Stomach (tissue), 9 donors: Measurements from ENCODE around the gene PSKH1. TPM values are rescaled to one million over a fixed set of nuclear protein-coding genes. Genes with fewer than 3 reads are reported as not detected.

Experiments used
- DNase-seq, 2 donors: peaks; one replicate each; pipeline versions ENCODE4 v3.0.0 to v3.0.0-alpha.2; 2013 to 2019
- H3K27ac ChIP-seq, 5 donors: fragments of 200-600 bp in 4 of 5; sonication (generic) in 4 of 5; one replicate each; pipeline ENCODE4 v1.5.1; 2013 to 2019; ENCODE audit warnings: mild to moderate bottlenecking in 1 of 5, moderate library complexity in 1 of 5
- H3K27me3 ChIP-seq, 3 donors: fragments of 200-600 bp; sonication (generic); one replicate each; pipeline ENCODE4 v1.5.1; 2017 to 2019; ENCODE audit warnings: mixed run types in 1 of 3
- H3K36me3 ChIP-seq, 4 donors: fragments of 200-600 bp; sonication (generic); 1 replicate in 3 of 4; 2 replicates in 1 of 4; pipeline ENCODE4 v1.5.1; 2016 to 2019
- H3K4me1 ChIP-seq, 4 donors: fragments of 200-600 bp; sonication (generic); one replicate each; pipeline ENCODE4 v1.5.1; 2016 to 2019
- H3K4me3 ChIP-seq, 4 donors: fragments of 200-600 bp; sonication (generic) in 3 of 4; one replicate each; pipeline ENCODE4 v1.5.1; 2016 to 2019; ENCODE audit warnings: mild to moderate bottlenecking in 1 of 4
- H3K9me3 ChIP-seq, 4 donors: fragments of 200-600 bp; sonication (generic); one replicate each; pipeline ENCODE4 v1.5.1; 2016 to 2019
- EP300 ChIP-seq: sonication (generic); formaldehyde crosslinking; IDR thresholded peaks from one replicate; pipeline ENCODE4 v1.6.1; 2017; ENCODE audit warnings: antibody characterized with exemption
- POLR2A ChIP-seq, 4 donors: fragments of 450-650 bp; IDR thresholded peaks; one replicate each; pipeline ENCODE4 v1.6.1; 2016; ENCODE audit warnings: antibody characterized with exemption in 4 of 4, control low read depth in 2 of 4, mild to moderate bottlenecking in 1 of 4, moderate library complexity in 1 of 4
- POLR2AphosphoS5 ChIP-seq, 3 donors: sonication (generic); formaldehyde crosslinking; IDR thresholded peaks; one replicate each; pipeline ENCODE4 v1.6.1; 2016; ENCODE audit warnings: antibody characterized with exemption in 3 of 3
- WGBS, 5 donors: extraction: QIAGEN DNeasy Blood & Tissue Kit in 3 of 5; methylation state at CpG; one replicate each; pipeline versions ENCODE4 v1.1.5 to v1.1.7; 2013 to 2018; 5-methylcytosine and 5-hydroxymethylcytosine counted together
- intact Hi-C: fragments of 100-400 bp; cut with DNase I; formaldehyde crosslinking; loops from one replicate; pipeline ENCODE4 v1.15.1; 2023; ENCODE audit warnings: low total_unique reads
- polyA plus RNA-seq, 3 donors: library from polyadenylated mRNA; stranded (reverse); fragments of 200-250 nt; gene quantifications; one replicate each; pipeline ENCODE4 v1.2.3, GENCODE V29; 2013
- small RNA-seq, 4 donors: library from RNA; depleted of rRNA; stranded (forward); fragments of <200 nt; gene quantifications; one replicate each; pipeline ENCODE3, GENCODE V24; 2016
- total RNA-seq, 5 donors: library from RNA; depleted of rRNA; stranded (reverse); fragments of >200 nt; gene quantifications; one replicate each; pipeline versions ENCODE4 v1.1.0 to v1.2.3, GENCODE V29; 2014 to 2016
- TF ChIP-seq, protein P1 (sequence below), 7 experiments: fragments of 450-650 bp in 4 of 7; fragments of 200-600 bp in 3 of 7; sonication (generic) in 3 of 7; IDR thresholded peaks; one replicate each; pipeline ENCODE4 v1.5.1; 2016 to 2019; ENCODE audit warnings: antibody characterized with exemption in 7 of 7, control low read depth in 2 of 7, mild to moderate bottlenecking in 1 of 7
- donor health status: healthy with polysubstance abuse.
- donor health status: Bipolar disorder and iron deficiency.
- donor health status: healthy.

PSKH1 gene
- total and polyA plus RNA-seq, 8 donors = 10.2 to 93.7 (median 22.4) TPM

DNA sequence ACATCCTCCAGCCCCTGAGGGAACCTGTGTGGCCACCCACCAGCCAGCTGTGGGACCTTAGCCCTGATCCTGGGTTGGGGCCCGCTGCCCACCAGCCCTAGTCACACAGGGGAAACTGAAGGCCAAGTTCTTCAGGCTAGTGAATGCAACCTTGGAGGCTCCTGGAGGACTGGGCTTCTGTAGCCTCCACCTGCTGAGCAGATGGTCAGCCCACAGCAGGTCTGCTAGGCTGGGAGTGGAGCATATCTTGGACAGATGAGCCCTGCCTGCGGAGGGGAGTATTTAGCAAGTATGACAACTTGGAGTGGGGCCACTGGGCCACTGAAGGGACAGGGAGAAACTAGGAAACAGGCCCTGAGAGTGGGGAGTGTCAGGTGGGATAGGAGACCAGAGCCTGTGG is 83.2 kb downstream of the PSKH1 start:
- no peaks in the 10 kb centered on the region for H3K36me3 ChIP-seq
- no peak for TF ChIP-seq EP300
- no peak for TF ChIP-seq POLR2AphosphoS5 (IDR thresholded peaks at IDR 0.05)
- TF ChIP-seq, protein P1, sequence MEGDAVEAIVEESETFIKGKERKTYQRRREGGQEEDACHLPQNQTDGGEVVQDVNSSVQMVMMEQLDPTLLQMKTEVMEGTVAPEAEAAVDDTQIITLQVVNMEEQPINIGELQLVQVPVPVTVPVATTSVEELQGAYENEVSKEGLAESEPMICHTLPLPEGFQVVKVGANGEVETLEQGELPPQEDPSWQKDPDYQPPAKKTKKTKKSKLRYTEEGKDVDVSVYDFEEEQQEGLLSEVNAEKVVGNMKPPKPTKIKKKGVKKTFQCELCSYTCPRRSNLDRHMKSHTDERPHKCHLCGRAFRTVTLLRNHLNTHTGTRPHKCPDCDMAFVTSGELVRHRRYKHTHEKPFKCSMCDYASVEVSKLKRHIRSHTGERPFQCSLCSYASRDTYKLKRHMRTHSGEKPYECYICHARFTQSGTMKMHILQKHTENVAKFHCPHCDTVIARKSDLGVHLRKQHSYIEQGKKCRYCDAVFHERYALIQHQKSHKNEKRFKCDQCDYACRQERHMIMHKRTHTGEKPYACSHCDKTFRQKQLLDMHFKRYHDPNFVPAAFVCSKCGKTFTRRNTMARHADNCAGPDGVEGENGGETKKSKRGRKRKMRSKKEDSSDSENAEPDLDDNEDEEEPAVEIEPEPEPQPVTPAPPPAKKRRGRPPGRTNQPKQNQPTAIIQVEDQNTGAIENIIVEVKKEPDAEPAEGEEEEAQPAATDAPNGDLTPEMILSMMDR (IDR thresholded peaks at IDR 0.05) = no peak
- no peak for TF ChIP-seq POLR2A (IDR thresholded peaks at IDR 0.05)
- WGBS, 5 donors = 90 to 100% (median 94%) methylated on average over 2 of the region's 2 CpGs
- intact Hi-C loops = no loop called here
- no peak overlapping the region for H3K4me3 ChIP-seq
- no peak for DNase-seq
- no peaks in the 10 kb centered on the region for H3K9me3 ChIP-seq
- H3K27ac ChIP-seq = no peak overlapping the region
- peaks cover 0 to 14% (median 7%) of the 10 kb centered on the region in 3 donors for H3K27me3 ChIP-seq
- no peaks in the 10 kb centered on the region for H3K4me1 ChIP-seq

DNA sequence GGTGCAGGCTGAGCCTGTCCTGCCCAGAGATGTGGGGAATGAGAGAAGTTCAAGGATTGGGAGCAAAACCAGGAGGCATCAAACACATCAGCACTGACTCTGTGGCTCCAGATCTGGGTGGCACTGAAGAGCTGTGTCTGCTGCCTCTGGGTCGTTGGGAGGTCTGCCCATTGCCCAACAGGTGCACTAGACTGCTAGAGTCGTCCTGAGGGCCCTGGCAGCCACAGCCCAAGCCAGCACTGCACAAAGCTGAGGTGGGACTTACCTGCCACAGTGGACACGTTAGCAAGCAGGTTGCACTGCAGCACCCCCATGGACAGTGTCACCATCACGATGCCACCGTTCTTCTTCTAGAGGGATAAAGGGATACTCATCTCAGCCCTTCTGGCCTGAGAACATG is 84.0 kb downstream of the PSKH1 start:
- intact Hi-C loops = no loop called here
- H3K4me3 ChIP-seq = no peak overlapping the region
- H3K4me1 ChIP-seq = no peaks in the 10 kb centered on the region
- no peaks in the 10 kb centered on the region for H3K36me3 ChIP-seq
- peaks cover 0 to 14% (median 7%) of the 10 kb centered on the region in 3 donors for H3K27me3 ChIP-seq
- no peaks in the 10 kb centered on the region for H3K9me3 ChIP-seq
- TF ChIP-seq POLR2A (IDR thresholded peaks at IDR 0.05) (no peak), EP300 (no peak), POLR2AphosphoS5 (IDR thresholded peaks at IDR 0.05) (no peak)
- TF ChIP-seq, protein P1 (IDR thresholded peaks at IDR 0.05) = no peak
- WGBS, 5 donors = 58 to 76% (median 63%) methylated on average over 4 to 5 of the region's 5 CpGs
- no peak overlapping the region for H3K27ac ChIP-seq
- DNase-seq = no peak

DNA sequence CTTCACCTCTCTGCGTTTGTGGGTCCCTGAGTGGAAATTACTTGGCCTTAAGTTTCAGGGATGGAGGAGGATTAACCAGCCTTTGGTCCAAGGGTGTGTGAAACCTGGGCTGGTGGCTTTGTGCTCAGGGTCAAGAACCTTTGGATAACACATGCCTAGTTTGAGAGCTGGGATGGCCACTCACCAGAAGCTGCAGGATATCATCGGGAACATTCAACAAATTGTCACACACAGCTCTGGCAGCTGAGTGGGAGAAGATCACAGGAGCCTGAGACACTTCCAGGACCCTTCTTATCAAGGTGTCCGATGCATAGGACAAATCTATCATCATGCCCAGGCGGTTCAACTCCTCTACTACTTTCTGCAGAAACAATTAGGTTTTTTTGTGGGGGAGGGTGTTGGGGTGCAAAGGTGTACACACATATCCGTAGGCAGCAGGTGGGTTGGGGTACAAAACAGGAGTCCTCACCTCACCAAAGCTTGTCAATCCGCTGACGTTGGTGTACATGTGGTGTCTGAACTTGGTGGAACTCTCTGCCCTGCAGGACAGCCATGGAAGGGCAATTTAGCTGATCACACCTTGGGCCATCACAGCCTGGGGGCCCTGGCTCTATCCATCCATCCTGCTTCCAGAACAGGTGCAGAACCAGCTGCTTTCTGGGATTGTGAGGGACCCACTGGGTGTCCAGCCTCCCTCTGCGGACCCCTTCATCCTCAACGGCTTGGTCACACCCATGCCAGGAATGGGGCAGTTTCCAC is 84.6 kb downstream of the PSKH1 start:
- Histone ChIP-seq H3K4me3 (no peak overlapping the region), H3K27ac (no peak overlapping the region), H3K27me3 (peaks cover 0 to 14% (median 7%) of the 10 kb centered on the region in 3 donors), H3K36me3 (no peaks in the 10 kb centered on the region), H3K9me3 (no peaks in the 10 kb centered on the region), H3K4me1 (no peaks in the 10 kb centered on the region)
- DNase-seq = no peak
- intact Hi-C loops = no loop called here
- WGBS, 5 donors = 75 to 85% (median 81%) methylated on average over 9 of the region's 9 CpGs
- TF ChIP-seq POLR2A (IDR thresholded peaks at IDR 0.05) (no peak), POLR2AphosphoS5 (IDR thresholded peaks at IDR 0.05) (no peak), EP300 (no peak)
- TF ChIP-seq, protein P1 (IDR thresholded peaks at IDR 0.05) = no peak

Small RNA genes lying within 50 kb of the gene (small RNA-seq; reads per million reads assigned to genes)
- gene AC040162.2 (0 reads per million in 4 donors), gene NRN1L (0 reads per million in 4 donors)

Other genes starting within 250 kb of the PSKH1 start
- 10 to 100 TPM in 1 of 5 donors, 1 to 10 TPM in 2, under 1 TPM in 2; 0.18 to 28.1 (median 1.0) TPM for gene CARMIL2, start 248.1 kb upstream of the PSKH1 start, total RNA-seq
- gene CARMIL2, start 248.1 kb upstream of the PSKH1 start, polyA plus RNA-seq = 1 to 10 TPM in 2 of 3 donors, under 1 TPM in 1; 0.46 to 2.4 (median 2.0) TPM
- 10 to 100 TPM in 2 of 5 donors, 1 to 10 TPM in 2, under 1 TPM in 1; 0.87 to 30.3 (median 5.3) TPM for gene ACD, start 233.0 kb upstream of the PSKH1 start, total RNA-seq
- 10 to 100 TPM; 12.0 to 17.1 (median 16.2) TPM for gene ACD, start 233.0 kb upstream of the PSKH1 start, polyA plus RNA-seq
- gene PARD6A, start 232.3 kb upstream of the PSKH1 start, total RNA-seq = 10 to 100 TPM in 3 of 5 donors, 1 to 10 TPM in 2; 1.1 to 56.7 (median 14.6) TPM
- 1 to 10 TPM; 3.5 to 7.2 (median 7.0) TPM for gene PARD6A, start 232.3 kb upstream of the PSKH1 start, polyA plus RNA-seq
- gene ENKD1, start 226.5 kb upstream of the PSKH1 start, total RNA-seq = 100 to 1,000 TPM in 1 of 5 donors, 10 to 100 TPM in 2, 1 to 10 TPM in 2; 5.8 to 113 (median 10.4) TPM
- 10 to 100 TPM; 19.7 to 31.5 (median 20.5) TPM for gene ENKD1, start 226.5 kb upstream of the PSKH1 start, polyA plus RNA-seq
- 10 to 100 TPM in 1 of 5 donors, 1 to 10 TPM in 1, not detected in 3; 3.5 to 83.0 TPM for gene C16orf86, start 226.4 kb upstream of the PSKH1 start, total RNA-seq
- gene C16orf86, start 226.4 kb upstream of the PSKH1 start, polyA plus RNA-seq = 1 to 10 TPM; 3.2 to 3.6 (median 3.4) TPM
- 10 to 100 TPM in 4 of 5 donors, 1 to 10 TPM in 1; 7.6 to 87.5 (median 13.3) TPM for gene GFOD2, start 173.9 kb upstream of the PSKH1 start, total RNA-seq
- gene GFOD2, start 173.9 kb upstream of the PSKH1 start, polyA plus RNA-seq = 10 to 100 TPM in 1 of 3 donors, 1 to 10 TPM in 2; 8.6 to 13.4 (median 10.0) TPM
- 10 to 100 TPM in 3 of 5 donors, 1 to 10 TPM in 2; 7.8 to 37.3 (median 13.0) TPM for gene RANBP10, start 86.7 kb upstream of the PSKH1 start, total RNA-seq
- gene RANBP10, start 86.7 kb upstream of the PSKH1 start, polyA plus RNA-seq = 1 to 10 TPM; 2.9 to 6.9 (median 4.2) TPM
- gene TSNAXIP1, start 86.4 kb upstream of the PSKH1 start, total RNA-seq = 10 to 100 TPM in 1 of 5 donors, 1 to 10 TPM in 2, under 1 TPM in 1, not detected in 1; 0.45 to 25.7 (median 1.7) TPM
- gene TSNAXIP1, start 86.4 kb upstream of the PSKH1 start, polyA plus RNA-seq = 1 to 10 TPM in 1 of 3 donors, under 1 TPM in 2; 0.46 to 1.2 (median 1.00) TPM
- 100 to 1,000 TPM in 1 of 5 donors, 10 to 100 TPM in 4; 12.5 to 109 (median 53.9) TPM for gene THAP11, start 50.9 kb upstream of the PSKH1 start, total RNA-seq
- 10 to 100 TPM; 15.8 to 25.7 (median 18.7) TPM for gene THAP11, start 50.9 kb upstream of the PSKH1 start, polyA plus RNA-seq
- 10 to 100 TPM in 4 of 5 donors, 1 to 10 TPM in 1; 9.3 to 64.7 (median 25.7) TPM for gene NUTF2, start 46.3 kb upstream of the PSKH1 start, total RNA-seq
- gene NUTF2, start 46.3 kb upstream of the PSKH1 start, polyA plus RNA-seq = 100 to 1,000 TPM in 2 of 3 donors, 10 to 100 TPM in 1; 92.0 to 125 (median 112) TPM
- 10 to 100 TPM; 27.4 to 80.7 (median 71.0) TPM for gene CENPT, start 45.6 kb upstream of the PSKH1 start, total RNA-seq
- 10 to 100 TPM; 36.8 to 64.8 (median 48.3) TPM for gene CENPT, start 45.6 kb upstream of the PSKH1 start, polyA plus RNA-seq
- gene EDC4, start 20.2 kb upstream of the PSKH1 start, total RNA-seq = 100 to 1,000 TPM in 2 of 5 donors, 10 to 100 TPM in 3; 41.5 to 141 (median 58.5) TPM
- gene EDC4, start 20.2 kb upstream of the PSKH1 start, polyA plus RNA-seq = 10 to 100 TPM; 22.0 to 27.6 (median 22.2) TPM
- not detected for gene NRN1L, start 8.4 kb upstream of the PSKH1 start, total RNA-seq
- gene NRN1L, start 8.4 kb upstream of the PSKH1 start, polyA plus RNA-seq = 1 to 10 TPM in 2 of 3 donors, not detected in 1; 2.0 to 2.7 TPM
- 10 to 100 TPM in 1 of 5 donors, 1 to 10 TPM in 2, under 1 TPM in 1, not detected in 1; 0.37 to 11.0 (median 4.0) TPM for gene CTRL, start 38.6 kb downstream of the PSKH1 start, total RNA-seq
- gene CTRL, start 38.6 kb downstream of the PSKH1 start, polyA plus RNA-seq = 1 to 10 TPM in 2 of 3 donors, under 1 TPM in 1; 0.62 to 2.1 (median 1.3) TPM
- 10 to 100 TPM; 22.8 to 85.8 (median 52.5) TPM for gene PSMB10, start 43.6 kb downstream of the PSKH1 start, total RNA-seq
- 100 to 1,000 TPM; 128 to 205 (median 134) TPM for gene PSMB10, start 43.6 kb downstream of the PSKH1 start, polyA plus RNA-seq
- 10 to 100 TPM; 10.1 to 20.1 (median 12.8) TPM for gene LCAT, start 50.9 kb downstream of the PSKH1 start, total RNA-seq
- 10 to 100 TPM; 18.6 to 20.7 (median 19.2) TPM for gene LCAT, start 50.9 kb downstream of the PSKH1 start, polyA plus RNA-seq
- 100 to 1,000 TPM in 1 of 5 donors, 10 to 100 TPM in 4; 12.7 to 136 (median 25.9) TPM for gene SLC12A4, start 75.4 kb downstream of the PSKH1 start, total RNA-seq
- 10 to 100 TPM in 2 of 3 donors, 1 to 10 TPM in 1; 5.7 to 19.8 (median 16.2) TPM for gene SLC12A4, start 75.4 kb downstream of the PSKH1 start, polyA plus RNA-seq
- gene DPEP3, start 87.2 kb downstream of the PSKH1 start, total RNA-seq = not detected
- not detected for gene DPEP3, start 87.2 kb downstream of the PSKH1 start, polyA plus RNA-seq
- 1 to 10 TPM in 3 of 5 donors, not detected in 2; 2.4 to 5.2 (median 3.1) TPM for gene DPEP2, start 106.2 kb downstream of the PSKH1 start, total RNA-seq
- under 1 TPM; 0.61 to 0.95 (median 0.75) TPM for gene DPEP2, start 106.2 kb downstream of the PSKH1 start, polyA plus RNA-seq
- not detected for gene DPEP2NB, start 122.7 kb downstream of the PSKH1 start, total RNA-seq
- not detected for gene DPEP2NB, start 122.7 kb downstream of the PSKH1 start, polyA plus RNA-seq
- gene DDX28, start 130.0 kb downstream of the PSKH1 start, total RNA-seq = 1 to 10 TPM in 3 of 5 donors, not detected in 2; 4.6 to 8.9 (median 7.3) TPM
- gene DDX28, start 130.0 kb downstream of the PSKH1 start, polyA plus RNA-seq = 1 to 10 TPM; 6.3 to 9.7 (median 7.3) TPM
- 10 to 100 TPM in 4 of 5 donors, under 1 TPM in 1; 0.45 to 27.5 (median 15.2) TPM for gene DUS2, start 130.0 kb downstream of the PSKH1 start, total RNA-seq
- 1 to 10 TPM; 4.3 to 9.5 (median 5.0) TPM for gene DUS2, start 130.0 kb downstream of the PSKH1 start, polyA plus RNA-seq
- gene NFATC3, start 192.1 kb downstream of the PSKH1 start, total RNA-seq = 100 to 1,000 TPM in 2 of 5 donors, 10 to 100 TPM in 3; 20.1 to 385 (median 23.9) TPM
- 1 to 10 TPM; 5.5 to 5.8 (median 5.6) TPM for gene NFATC3, start 192.1 kb downstream of the PSKH1 start, polyA plus RNA-seq